ENCODE results near the gene C1orf146. TPM values are rescaled to one million over a fixed set of nuclear protein-coding genes. Genes with fewer than 3 reads are reported as not detected.

The C1orf146 gene
- total and polyA plus RNA-seq, 2 experiments from 2014 or later: not detected

GRCh38 chr1:92203105-92203504 is 14.6 kb upstream of the C1orf146 start:
- TF ChIP-seq CTCF (IDR thresholded peaks at IDR 0.05; ENCODE audit: low read depth, low read length): no peak
- Histone ChIP-seq H3K9me3 (ENCODE audit: low read depth) (no peaks in the 10 kb centered on the region), H3K36me3 (no peaks in the 10 kb centered on the region), H3K27ac (no peak overlapping the region), H3K4me1 (ENCODE audit: low read depth) (no peaks in the 10 kb centered on the region), H3K27me3 (no peaks in the 10 kb centered on the region), H3K4me3 (no peak overlapping the region)
- DNase-seq (ENCODE audit: low read depth in 1 of 2, low spot score in 1 of 2): no peak

DNA sequence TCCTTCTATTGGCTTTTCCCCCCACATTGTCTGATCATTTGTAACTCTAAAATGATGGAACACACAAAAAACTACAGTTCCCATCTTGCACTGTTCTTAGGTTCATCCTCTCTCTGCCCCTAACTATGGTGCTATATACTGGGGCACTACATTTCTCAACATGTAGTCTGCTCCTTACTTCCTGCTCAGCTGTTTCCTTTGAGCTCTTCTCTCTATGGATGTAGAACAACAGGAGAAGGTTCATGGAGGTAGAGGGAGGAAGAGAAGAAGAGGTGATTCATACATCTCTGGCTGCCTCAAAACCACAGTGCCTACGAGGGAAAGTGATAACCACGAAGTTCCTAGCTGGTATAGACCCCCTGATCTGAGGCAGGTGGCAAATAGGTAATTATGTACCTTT is 7.0 kb upstream of the C1orf146 start:
- Histone ChIP-seq H3K27ac (no peak overlapping the region), H3K4me1 (ENCODE audit: low read depth) (no peaks in the 10 kb centered on the region), H3K4me3 (no peak overlapping the region), H3K36me3 (no peaks in the 10 kb centered on the region), H3K9me3 (ENCODE audit: low read depth) (no peaks in the 10 kb centered on the region), H3K27me3 (no peaks in the 10 kb centered on the region)
- TF ChIP-seq CTCF (IDR thresholded peaks at IDR 0.05; ENCODE audit: low read depth, low read length): no peak
- peak in 1 of 2 donors; percentile 13 for DNase-seq (ENCODE audit: low read depth in 1 of 2, low spot score in 1 of 2)

DNA sequence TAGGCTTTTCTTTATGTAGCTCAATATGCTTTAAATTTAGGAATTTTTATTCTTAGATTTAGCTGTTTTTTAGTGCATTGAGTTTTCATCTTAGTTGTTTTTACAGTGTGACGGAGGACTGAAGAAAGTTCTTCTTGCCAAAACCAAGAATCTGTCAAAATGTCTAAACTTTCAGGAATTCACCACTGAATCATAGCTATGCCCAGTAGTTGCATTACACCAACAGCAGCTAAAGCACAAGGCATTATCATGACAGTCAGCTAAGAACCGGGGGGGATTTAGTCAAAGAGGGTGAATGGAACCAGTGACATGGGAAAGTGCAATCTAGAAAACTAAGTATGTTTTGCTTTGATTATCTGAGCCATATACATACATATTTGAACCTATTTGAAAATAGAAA is 6.5 kb upstream of the C1orf146 start:
- Histone ChIP-seq H3K4me1 (ENCODE audit: low read depth) (no peaks in the 10 kb centered on the region), H3K36me3 (no peaks in the 10 kb centered on the region), H3K27me3 (no peaks in the 10 kb centered on the region), H3K9me3 (ENCODE audit: low read depth) (no peaks in the 10 kb centered on the region), H3K27ac (no peak overlapping the region), H3K4me3 (no peak overlapping the region)
- peak in 1 of 2 donors; percentile 69 for DNase-seq (ENCODE audit: low read depth in 1 of 2, low spot score in 1 of 2)
- no peak for TF ChIP-seq CTCF (IDR thresholded peaks at IDR 0.05; ENCODE audit: low read depth, low read length)

DNA sequence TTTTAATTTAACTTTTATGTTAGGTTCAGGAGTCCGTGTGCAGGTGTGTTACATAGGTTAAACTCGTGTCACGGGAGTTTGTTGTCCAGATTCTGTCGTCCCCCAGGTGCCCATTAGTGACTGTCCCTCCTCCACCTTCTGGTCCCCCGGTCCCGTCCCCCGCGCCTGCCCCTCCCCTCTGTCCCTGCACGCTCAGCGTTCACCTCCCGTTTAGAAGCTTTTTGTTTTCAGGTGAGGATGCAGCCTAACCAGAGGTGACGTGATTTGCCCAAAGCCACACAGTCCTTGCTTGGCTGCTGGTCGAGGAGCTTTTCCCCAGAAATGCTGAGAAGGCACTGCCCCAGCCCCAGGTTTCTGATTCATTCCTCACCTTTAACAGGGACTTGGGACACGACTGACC is 844 bp downstream of the C1orf146 start:
- Histone ChIP-seq H3K36me3 (no peaks in the 10 kb centered on the region), H3K4me3 (no peak overlapping the region), H3K9me3 (ENCODE audit: low read depth) (no peaks in the 10 kb centered on the region), H3K4me1 (ENCODE audit: low read depth) (no peaks in the 10 kb centered on the region), H3K27ac (no peak overlapping the region), H3K27me3 (no peaks in the 10 kb centered on the region)
- DNase-seq (ENCODE audit: low read depth in 1 of 2, low spot score in 1 of 2): no peak
- TF ChIP-seq CTCF (IDR thresholded peaks at IDR 0.05; ENCODE audit: low read depth, low read length): no peak

GRCh38 chr1:92219028-92219427 is 1.3 kb downstream of the C1orf146 start:
- Histone ChIP-seq H3K27me3 (no peaks in the 10 kb centered on the region), H3K4me1 (ENCODE audit: low read depth) (no peaks in the 10 kb centered on the region), H3K9me3 (ENCODE audit: low read depth) (no peaks in the 10 kb centered on the region), H3K27ac (no peak overlapping the region), H3K36me3 (no peaks in the 10 kb centered on the region), H3K4me3 (no peak overlapping the region)
- TF ChIP-seq CTCF (IDR thresholded peaks at IDR 0.05; ENCODE audit: low read depth, low read length): no peak
- DNase-seq (ENCODE audit: low read depth in 1 of 2, low spot score in 1 of 2): no peak

DNA sequence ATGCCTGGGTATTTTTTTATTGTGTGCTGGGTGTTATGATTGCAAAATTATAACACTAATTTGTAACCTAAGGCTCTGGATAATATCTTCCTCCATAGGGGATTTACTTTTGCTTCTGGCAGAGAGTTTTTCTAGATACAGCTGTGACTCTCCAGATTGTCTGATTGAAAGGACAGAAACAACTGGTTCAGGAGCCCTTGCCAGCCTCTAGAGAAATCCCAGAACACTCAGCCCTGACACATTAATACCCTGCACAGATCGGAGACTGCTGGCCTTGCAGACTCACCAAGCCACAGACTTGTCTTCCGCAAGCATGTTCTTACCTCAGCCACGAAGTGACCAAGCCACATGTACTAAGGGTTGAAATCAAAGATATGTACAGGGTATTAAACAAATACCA is 10.7 kb downstream of the C1orf146 start:
- no peaks in the 10 kb centered on the region for H3K36me3 ChIP-seq
- H3K4me3 ChIP-seq: no peak overlapping the region
- H3K27ac ChIP-seq: no peak overlapping the region
- TF ChIP-seq CTCF (IDR thresholded peaks at IDR 0.05; ENCODE audit: low read depth, low read length): no peak
- H3K27me3 ChIP-seq: no peaks in the 10 kb centered on the region
- no peaks in the 10 kb centered on the region for H3K9me3 ChIP-seq (ENCODE audit: low read depth)
- no peak for DNase-seq (ENCODE audit: low read depth in 1 of 2, low spot score in 1 of 2)
- no peaks in the 10 kb centered on the region for H3K4me1 ChIP-seq (ENCODE audit: low read depth)

Measured in cardiac muscle cell (in vitro differentiated cells and primary cell).